Measurements from ENCODE around the gene SNX5.

SNX5 gene

DNA sequence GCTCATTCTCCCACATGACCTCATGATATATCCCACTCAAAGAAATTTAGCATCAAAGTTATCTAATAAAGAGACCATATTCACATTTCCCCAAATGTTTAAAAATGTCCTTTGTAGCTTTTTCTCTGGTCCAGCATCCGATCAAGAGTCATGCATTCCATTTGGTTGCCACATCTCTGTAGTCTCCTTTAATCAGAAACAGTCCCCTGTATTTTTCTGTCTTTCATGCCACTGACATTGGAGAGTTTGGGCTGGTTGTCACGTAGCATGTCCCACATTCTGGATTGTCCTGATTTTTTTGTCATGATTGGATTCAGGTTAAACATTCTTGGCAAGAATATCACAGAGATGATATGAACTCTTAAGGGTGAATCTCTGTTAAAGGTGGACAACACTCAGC lies 55.7 kb downstream of the SNX5 start:
- DNase-seq = no peak

DNA sequence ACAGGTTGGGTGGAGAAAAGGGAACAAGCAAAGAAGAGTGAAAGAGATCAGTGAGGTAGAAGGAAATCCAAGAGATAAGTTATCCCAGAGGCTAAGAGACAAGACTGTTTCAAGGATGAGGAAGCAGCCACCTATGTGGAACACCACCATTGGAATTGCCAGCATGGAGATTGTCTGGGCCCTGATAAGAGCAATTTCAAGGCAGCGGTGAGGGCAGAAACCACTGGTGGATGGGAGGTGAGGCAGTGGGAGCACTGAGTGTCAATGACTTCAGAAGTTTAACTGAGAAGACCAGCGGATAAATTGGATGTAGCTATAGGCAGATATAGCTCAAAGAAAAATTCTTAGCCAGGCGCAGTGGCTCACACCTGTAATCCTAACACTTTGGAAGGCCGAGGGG lies 56.7 kb downstream of the SNX5 start:
- DNase-seq = no peak

DNA sequence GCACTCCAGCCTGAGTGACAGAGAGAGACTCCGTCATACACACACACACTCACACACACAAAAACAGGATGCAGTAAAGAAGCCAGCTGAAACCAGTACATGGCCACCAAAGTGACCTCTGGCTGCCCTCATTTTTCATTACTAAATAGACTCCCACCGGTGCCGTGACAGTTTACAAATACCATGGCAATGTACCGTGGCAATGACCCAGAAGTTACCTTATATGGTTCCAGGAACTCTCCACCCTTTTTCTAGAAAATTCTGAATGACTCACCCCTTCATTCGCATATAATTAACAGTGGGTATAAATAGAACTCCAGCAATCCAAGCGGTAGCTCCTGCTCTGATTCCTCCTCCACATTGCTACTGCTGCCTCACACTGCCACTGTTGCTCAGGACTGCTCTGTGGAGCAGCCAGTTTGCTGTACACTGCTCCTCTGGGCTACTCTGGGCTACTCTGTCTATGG lies 57.7 kb downstream of the SNX5 start:
- DNase-seq = peak in 2 of 3 donors; percentile 44 to 59

DNA sequence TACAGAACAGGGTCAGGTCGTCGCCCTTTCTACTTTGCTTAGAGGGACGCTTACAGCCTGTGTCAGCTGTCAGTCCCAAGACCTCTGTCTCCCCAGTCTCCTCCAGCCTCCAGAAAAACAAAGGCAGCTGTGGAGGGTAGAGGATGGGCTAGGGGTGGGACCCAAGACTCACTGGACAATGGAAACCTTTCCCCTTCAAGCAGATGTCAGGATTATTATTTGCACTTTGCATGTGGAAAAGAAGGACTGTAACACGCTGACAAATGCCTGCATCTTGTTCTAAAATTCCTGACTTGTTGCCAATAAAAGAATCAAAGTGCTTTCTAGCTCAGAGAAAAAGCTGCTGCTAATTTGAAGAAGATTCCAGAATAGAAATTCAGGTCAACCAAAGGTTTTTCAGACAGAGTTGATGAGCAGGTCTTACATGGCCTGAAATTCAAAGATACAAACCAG lies 58.7 kb downstream of the SNX5 start:
- DNase-seq = no peak

DNA sequence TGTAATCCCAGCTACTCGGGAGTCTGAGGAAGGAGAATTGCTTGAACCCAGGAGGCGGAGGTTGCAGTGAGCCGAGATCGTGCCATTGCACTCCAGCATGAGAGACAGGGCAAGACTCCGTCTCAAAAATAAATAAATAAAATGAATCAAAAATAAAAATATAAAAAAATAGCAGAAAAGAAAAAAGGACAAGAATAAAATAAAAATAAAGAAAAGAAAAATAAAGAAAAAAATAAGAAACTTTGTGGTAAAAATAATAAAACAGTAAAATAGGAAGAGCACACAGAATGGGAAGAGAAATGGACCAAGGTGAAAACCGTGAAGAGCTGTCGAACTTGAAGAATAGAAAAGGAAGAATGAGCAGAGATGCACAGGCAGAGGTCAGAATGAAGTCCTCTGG lies 63.0 kb downstream of the SNX5 start:
- DNase-seq = no peak

DNA sequence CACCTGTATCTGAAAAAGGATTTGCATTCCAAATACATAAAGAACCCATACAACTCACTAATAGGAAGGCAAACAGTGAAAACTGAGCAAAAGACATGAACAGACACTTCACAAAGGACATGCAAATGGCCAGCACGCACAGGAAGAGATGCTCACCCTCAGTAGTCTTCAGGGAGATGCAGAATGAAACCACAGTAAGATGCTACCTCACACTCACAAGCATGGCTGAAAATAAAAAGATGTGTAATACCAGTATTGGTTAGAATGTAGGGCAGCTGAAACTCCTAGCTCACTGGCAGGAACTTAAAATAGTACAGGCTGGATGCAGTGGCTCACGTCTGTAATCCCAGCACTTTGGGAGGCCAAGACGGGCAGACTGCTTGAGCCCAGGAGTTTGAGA lies 64.6 kb downstream of the SNX5 start:
- DNase-seq = no peak

DNA sequence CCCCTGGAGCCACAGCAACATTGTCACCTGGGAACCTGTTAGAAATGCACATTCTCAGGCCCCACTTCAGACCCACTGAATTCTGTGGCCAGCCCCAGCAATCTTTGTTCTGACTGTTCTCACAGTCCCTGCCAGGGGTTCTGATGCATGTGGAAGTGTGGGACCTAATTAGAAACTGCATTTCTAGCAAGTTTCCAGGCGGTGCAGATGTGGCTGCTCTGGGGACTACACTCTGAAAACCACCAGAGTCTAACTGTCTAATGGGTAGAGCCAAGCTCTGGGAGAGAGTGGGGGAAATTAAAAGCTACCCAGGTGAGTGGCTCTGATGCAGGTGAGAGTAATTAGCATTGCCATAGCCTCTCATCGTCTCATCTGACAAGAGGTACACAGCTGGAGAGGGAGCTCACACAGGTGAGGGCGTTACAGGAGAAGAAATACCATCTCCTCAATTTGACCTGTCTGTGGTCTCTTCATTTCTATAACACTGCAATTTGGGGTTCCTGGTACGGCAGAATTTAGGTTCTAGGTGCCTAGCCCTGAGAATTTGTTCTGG lies 66.0 kb downstream of the SNX5 start:
- no peak for DNase-seq

DNA sequence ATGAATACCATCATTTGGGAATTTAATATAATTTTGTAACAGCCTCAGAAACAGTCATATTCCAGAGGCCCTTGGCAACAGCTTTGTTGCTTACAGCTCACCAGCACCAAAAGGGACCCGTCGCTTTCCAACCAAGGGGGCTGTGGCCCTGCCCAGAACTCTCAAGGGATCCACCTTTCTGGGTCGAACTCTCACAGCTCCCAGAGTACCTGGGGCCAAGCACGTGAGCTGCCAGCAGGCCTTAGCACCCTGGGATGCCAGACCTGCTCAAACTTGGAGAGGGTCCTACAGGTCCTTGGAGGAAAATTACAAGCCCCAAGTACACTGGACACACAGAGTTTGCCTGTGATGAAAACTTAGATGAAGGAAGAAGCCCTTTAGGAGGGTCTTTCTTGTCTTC lies 66.6 kb downstream of the SNX5 start:
- DNase-seq = no peak

DNA sequence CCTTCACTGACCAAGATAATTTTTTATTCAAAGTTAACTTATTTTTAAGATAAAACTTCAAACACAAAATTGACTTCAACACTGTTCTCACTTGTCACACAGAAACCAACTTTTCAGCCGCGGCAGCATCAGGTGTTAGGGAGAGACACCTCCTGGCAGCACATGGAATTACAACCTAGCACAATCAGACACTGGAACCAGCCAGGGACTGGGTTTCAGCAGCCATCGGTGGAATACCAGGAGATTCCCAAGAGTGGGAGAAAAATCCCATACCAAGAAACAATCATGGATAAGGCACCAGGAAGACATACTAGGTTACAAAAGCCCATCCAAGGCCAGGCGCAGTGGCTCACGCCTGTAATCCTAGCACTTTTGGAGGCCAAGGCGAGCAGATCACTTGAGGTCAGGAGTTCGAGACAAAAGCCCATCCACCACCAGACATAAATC lies 70.0 kb downstream of the SNX5 start:
- DNase-seq = peak; percentile 82 to 86 (median 85)

DNA sequence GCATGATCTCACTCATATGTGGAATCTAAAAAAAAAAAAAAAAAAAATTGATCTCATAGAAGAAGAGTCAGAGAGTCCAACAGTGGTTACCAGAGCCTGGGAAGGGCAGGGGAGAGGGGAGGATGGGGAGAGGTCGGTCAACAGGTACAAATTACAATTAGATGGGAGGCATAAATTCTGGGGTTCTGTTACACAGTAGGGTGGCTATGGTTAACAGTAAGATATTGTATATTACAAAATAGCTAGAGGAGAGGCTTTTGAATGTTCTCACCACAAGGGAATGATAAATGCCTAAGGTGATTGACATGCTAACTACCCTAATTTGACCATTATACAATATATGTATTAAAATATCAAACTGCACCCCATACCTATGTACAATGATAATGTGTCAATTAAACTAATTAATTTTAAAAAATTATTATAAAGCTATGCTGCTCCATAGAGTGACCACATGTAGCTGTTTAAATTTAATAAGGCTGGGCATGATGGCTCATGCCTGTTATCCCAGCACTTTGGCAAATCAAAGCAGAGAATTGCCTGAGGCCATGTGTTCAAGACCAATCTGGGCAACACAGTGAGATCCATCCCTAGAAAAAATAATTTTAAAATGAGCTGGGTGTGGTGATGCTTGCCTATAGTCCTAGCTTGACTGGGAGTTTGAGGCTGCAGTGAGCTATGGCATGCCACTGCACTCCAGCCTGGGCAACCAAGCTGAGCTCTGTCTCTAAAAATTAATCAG lies 70.9 kb downstream of the SNX5 start:
- DNase-seq = no peak

DNA sequence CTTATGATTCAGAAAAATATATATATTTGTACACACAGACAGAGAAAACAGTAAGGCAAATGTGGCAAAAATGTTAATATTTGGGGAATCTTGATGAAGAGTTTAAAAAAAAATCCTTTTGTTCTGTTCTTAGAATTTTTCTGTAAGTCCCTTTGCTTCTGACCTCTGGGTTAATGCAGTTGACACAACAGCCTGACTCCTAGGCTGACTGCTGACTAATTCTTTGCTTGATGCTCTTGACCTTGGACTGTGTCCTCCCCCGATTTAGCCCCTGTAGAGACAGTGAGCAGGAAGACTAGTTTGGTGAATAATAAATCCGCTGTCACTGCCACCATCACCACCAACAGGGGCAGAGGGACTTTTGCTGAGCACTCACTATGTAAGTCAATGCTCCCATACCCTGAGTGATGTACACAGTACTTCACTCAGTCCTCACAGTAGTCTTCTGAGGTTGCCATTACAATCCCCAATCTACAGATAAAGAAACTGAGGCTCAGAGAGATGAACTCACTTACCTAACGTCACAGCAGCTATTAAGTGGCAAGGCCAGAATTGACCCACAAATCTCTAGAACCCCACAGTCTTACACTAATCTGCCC lies 71.7 kb downstream of the SNX5 start:
- peak; percentile 73 to 84 (median 77) for DNase-seq

DNA sequence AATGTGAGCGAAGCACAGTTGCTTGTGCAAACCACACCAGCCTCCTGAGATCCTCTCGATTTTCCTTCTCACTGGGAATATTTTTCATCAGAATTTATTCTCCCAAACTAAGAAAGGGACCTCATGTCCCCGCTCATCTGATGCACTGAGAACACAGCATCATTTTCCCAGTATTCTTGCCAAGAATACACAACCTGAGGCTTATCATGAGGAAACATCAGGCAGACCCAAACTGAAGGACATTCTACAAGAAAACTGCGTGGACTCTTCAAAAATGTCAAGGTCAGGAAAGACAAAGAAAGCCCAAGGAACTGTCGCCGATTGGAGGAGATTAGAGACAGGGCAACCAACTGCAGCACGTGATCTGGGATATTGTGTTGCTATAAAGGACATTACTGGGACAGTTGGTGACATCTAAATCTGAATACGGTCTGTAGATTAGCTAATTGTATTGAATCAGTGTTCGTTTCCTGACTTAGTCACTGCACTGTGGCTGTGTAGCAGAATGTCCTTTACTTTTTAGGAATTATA lies 72.3 kb downstream of the SNX5 start:
- peak; percentile 73 to 89 (median 84) for DNase-seq

DNA sequence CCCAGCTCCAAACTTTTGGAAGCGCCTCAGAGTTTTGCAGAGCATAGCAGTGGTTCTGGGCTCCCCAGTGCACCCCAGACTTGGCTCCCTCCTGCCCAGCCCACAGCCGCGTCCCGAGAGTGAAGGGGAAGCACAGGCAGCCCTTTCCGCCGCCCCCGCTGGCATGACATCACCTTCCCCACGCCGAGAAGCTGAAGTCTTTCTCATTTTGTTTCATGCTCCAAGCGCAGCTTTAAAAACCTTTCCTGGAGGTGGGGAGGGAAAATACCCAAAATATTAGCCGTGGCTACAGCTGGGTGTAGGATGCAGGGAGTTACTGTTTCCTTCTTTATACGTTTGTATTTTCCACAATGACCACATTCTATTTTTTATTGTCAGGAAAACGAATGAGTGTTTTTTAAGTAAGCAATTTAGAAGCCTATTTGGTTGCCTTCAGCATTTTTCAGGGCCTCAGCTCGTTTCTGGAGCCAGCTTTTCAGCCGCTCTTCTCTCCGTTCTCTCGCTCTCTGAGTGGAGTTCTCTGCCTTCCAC lies 72.9 kb downstream of the SNX5 start:
- peak; percentile 97 to 98 (median 98) for DNase-seq

DNA sequence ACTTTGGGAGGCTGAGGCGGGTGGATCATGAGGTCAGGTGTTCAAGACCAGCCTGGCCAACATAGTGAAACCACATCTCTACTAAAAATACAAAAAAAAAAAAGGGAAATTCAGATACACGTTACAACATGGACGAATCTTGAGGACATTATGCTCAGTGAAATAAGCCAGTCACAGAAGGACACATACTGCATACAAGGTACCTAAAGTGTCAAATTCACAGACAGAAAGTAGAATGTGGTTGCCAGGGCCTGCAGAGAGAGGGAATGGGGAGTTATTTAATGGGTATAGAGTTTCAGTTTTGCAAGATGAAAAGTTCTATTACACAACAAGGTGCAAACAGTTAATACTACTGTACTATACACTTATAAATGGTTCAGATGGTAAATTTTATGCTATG lies 75.1 kb downstream of the SNX5 start:
- DNase-seq = peak in 2 of 3 donors; percentile 28 to 46

DNA sequence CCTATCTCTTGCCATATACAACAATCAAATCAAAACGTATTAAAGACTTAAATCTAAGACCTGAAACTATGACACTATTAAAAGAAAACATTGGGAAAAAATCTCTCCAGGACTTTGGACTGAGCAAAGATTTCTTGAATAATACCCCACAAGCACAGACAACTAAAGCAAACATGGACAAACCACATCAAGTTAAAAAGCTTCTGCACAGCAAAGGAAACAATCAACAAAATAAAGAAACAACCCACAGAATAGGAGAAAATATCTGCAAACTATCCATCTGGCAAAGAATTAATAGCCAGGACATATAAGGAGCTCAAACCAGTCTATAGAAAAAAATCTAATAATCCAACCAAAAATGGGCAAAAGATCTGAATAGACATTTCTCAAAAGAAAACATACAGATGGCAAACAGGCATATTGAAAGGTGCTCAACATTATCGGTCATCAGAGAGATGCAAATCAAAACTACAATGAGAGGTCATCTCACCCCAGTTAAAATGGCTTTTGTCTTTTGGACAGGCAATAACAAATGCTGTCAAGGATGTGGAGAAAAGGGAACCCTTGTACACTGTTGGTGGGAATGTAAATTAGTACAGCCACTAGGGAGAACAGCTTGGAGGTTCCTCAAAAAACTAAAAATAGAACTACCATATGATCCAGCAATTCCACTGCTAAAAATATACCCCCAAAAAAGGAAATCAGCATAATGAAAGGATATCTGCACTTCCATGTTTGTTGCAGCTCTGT lies 76.2 kb downstream of the SNX5 start:
- DNase-seq = peak; percentile 33 to 63 (median 59)
